Articular chondrocyte of knee joint (primary cell): ENCODE results near the gene TIMM9. TPM values are rescaled to one million over a fixed set of nuclear protein-coding genes. Genes with fewer than 3 reads are reported as not detected.

Experiments used
- small RNA-seq: library from RNA; depleted of rRNA; stranded (forward); fragments of <200 nt; gene quantifications from one replicate; pipeline ENCODE3, GENCODE V24; 2012
- total RNA-seq: library from RNA; depleted of rRNA; stranded (reverse); fragments of >200 nt; gene quantifications from 2 replicates; pipeline ENCODE4 v1.2.3, GENCODE V29; 2012

Gene TIMM9
- total RNA-seq: 31.1 and 43.5 TPM in 2 replicates

GRCh38 chr14:58427281-58428117 lies at the start of gene TIMM9, which contains the start of gene KIAA0586:
TSS of gene TIMM9 (minus strand) at chr14:58427531. CDS start at chr14:58411945, 15,586 bp downstream.
TSS of gene KIAA0586 (plus strand) at chr14:58427719. CDS start at chr14:58428265, 546 bp downstream.

GRCh38 chr14:58395812-58396788 lies 31.2 kb downstream of the TIMM9 start, which contains the start of gene TOMM20L:
TSS of gene TOMM20L (plus strand) at chr14:58395930. CDS start at chr14:58395958, 28 bp downstream.

Small RNA genes within 50 kb of the gene (small RNA-seq; reads per million reads assigned to genes)
- gene HSBP1P1: not detected
- gene RF00019: not detected

Other genes starting within 250 kb of the TIMM9 start
- 73.7 and 74.1 TPM in 2 replicates for gene ACTR10, start 227.4 kb downstream of the TIMM9 start, total RNA-seq
- gene PSMA3, start 182.7 kb downstream of the TIMM9 start, total RNA-seq: 94.7 and 105 TPM in 2 replicates
- 15.8 and 18.1 TPM in 2 replicates for gene ARID4A, start 129.0 kb downstream of the TIMM9 start, total RNA-seq
- not detected in 2 replicates for gene TOMM20L, start 31.6 kb downstream of the TIMM9 start, total RNA-seq
- 35.7 TPM in 2 replicates for gene KIAA0586, start 188 bp upstream of the TIMM9 start, total RNA-seq
- gene DACT1, start 210.4 kb upstream of the TIMM9 start, total RNA-seq: 4.1 and 6.7 TPM in 2 replicates